HG02763 (cell line): ENCODE measurements around the gene LMLN.
"Not testable (repeated sequence)": the region's sequence is repeated elsewhere in the genome, so short reads cannot be mapped to it uniquely, and the experiment has no call there.

Experiments
- ATAC-seq: cut with Tn5 transposase; IDR thresholded peaks from one replicate; pipeline ENCODE4 v1.9.1; 2021; ENCODE audit warnings: mild to moderate bottlenecking, moderate library complexity; ENCODE audit not compliant: unreplicated experiment

The LMLN gene

DNA sequence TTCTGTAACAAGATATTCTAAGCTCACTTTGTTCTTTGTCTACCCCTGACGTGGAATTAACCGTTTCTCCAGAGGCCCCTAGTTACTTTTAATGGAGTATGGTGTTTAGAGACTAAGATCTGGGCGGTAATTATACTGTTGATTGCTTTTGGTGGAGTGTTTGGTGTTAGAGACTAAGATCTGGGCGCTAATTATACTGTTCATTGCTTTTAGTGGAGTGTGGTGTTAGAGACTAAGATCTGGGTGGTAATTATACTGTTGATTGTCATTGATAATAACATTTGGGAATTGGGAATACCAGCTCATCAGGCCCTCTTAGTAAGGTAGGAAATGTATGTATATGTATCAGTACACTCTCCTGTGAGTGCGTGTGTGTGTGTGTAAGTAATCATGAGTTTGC, 66.6 kb downstream of the LMLN start:
- no peak for ATAC-seq

GRCh38 chr3:198027045-198027798, 67.2 kb downstream of the LMLN start:
- no peak for ATAC-seq

- ATAC-seq: no peak
These were observed 67.9 kb downstream of the LMLN start for GRCh38 chr3:198027799-198028390.

DNA sequence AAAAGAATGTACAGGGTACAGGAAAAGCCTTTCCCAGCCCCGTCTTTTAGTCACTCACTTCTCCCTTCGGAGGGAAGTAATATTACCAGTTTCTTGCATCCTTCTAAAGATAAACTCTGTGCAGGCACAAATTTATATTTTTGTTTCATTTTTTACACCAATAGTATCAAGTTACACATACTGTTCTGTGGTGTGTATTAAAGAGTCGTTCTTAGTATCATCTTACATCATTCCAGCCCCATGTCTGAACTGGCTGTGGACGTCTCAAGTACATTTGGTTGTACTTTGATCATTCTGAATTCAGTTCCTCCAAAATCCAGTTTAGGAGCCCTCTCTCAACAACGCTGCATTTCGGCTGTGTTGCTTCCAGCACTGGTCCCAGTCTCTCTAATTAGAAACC, 68.7 kb downstream of the LMLN start:
- no peak for ATAC-seq

DNA sequence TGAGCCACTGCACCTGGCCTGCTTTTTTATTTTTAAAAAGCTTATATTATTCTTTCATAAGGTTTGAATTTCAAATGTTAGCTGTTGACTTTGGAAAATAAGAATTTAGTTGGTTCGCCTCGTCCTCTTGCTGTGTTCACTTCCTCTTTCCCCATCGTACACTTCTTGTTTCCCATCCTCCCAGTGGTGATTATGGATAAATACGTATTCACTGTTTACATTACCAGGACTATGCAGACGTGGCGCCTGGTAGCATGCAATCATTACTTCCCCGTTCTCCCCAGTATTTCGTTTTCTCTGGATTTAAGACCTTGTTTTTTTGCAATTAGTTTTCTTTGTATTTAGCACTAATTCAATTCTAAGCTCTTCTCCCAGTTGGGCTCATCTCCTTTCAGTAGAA, 70.1 kb downstream of the LMLN start:
- no peak for ATAC-seq

DNA sequence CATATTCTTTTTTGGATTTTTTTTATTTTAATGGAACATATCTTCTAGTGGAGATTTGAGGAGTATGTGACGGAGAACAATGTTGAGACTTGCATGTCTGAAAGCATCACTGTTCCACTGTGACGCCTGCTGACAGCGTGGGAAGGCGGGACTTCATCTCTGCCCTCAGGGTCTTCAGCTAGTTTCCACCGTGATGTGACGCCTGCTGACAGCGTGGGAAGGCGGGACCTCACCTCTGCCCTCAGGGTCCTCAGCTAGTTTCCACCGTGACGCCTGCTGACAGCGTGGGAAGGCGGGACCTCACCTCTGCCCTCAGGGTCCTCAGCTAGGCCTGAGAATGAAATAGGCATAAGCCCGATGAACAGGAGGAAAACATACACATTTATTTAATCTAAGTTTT, 70.7 kb downstream of the LMLN start:
- ATAC-seq: no peak

DNA sequence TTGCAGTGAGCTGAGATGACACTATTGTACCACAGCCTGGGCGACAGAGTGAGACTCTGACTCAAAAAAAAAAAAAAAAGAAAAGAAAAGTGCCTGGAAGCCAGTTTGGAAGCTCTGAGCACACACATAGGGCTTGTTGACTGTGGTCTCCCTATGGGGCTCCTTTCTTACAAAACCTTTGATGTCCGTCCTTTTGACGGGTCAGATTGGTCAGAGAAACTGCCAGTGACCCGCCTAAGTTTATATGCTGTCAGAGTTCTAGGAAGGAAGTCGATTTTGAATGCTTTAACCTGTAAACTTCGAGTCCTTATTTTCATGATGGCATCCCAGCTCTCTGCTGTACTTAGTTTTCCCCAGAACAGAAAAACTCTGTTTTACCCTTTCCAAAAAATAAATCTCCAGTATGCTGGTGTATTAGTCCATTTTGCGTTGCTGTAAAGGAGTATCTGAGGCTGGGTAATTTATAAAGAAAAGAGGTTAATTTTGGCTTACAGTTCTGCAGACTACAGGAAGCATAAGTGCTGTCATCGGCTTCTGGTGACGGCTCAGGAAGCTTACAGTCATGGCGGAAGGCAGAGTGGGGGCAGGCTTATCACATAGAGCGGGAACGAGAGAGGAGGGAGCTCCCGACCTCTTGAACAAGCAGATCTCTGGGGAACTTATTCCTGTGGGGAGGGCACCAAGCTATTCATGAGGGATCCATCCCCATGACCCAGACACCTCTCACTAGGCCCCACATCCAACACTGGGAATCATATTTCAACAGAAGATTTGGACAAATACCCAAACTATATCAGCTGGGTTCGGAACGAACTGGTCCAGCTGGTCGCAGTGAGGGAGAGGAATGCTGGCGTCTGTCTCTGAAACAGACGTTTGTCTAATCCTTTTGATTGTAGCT, 72.3 kb downstream of the LMLN start:
- no peak for ATAC-seq

DNA sequence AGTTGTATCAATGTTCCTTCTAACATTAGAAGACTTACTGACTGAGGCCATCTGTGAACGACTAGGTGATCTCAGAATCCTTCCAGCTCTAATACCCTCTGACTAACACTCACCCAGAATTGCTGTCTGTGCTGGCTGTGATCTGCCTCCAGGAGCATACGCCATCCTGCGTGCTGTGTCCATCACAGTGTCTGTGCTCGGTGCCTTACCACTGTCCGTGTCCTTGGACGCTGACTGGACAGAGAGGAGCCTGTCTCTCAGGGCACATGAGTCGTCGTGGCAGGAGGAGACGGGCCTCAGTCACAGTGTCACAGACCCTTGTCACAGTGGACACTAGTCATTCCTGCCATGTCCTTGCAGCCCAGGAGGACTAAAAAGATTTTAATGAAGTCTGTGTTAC, 83.1 kb downstream of the LMLN start:
- ATAC-seq: no peak

GRCh38 chr3:198046120-198046857, 86.3 kb downstream of the LMLN start:
- ATAC-seq: no peak

DNA sequence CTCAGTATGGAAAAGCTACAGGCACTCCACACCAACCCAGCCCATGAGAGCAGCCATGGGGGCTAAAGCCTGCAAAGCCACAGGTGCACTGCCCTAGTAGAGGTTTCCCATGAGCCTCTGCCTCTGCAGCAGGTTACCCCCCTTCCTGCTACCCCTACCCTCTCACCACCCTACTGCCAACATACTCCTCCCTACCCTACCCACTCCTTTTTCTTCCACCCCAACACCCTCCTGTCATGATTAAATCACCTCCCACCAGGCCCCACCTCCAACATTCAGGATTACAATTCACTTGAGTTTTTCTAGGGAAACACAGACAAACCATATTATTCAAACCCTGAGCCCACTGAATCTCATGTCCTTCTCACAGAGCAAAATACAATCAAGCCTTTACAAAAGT, 88.4 kb downstream of the LMLN start:
- ATAC-seq: no peak

DNA sequence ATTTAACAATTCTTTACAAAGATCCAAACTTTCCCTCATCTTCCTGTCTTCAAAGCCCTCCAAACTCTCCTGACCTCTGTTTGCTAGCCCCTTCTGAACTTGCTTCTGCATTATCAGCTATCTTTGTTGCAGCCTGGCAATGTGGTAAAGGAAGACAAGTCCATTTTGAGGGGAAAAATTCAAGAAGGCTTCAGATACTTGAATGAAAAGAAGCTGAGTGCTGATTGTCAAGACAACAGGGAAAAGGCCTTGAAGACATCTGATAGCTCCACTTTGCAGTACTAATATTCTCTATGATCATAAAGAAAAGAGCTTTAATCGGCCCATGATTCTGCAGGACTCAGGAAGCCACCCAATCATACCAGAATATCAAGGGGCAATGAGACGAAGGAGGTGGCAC, 91.8 kb downstream of the LMLN start:
- no peak for ATAC-seq

- ATAC-seq: not testable (repeated sequence)
These were observed 93.4 kb downstream of the LMLN start for GRCh38 chr3:198053462-198053861.

DNA sequence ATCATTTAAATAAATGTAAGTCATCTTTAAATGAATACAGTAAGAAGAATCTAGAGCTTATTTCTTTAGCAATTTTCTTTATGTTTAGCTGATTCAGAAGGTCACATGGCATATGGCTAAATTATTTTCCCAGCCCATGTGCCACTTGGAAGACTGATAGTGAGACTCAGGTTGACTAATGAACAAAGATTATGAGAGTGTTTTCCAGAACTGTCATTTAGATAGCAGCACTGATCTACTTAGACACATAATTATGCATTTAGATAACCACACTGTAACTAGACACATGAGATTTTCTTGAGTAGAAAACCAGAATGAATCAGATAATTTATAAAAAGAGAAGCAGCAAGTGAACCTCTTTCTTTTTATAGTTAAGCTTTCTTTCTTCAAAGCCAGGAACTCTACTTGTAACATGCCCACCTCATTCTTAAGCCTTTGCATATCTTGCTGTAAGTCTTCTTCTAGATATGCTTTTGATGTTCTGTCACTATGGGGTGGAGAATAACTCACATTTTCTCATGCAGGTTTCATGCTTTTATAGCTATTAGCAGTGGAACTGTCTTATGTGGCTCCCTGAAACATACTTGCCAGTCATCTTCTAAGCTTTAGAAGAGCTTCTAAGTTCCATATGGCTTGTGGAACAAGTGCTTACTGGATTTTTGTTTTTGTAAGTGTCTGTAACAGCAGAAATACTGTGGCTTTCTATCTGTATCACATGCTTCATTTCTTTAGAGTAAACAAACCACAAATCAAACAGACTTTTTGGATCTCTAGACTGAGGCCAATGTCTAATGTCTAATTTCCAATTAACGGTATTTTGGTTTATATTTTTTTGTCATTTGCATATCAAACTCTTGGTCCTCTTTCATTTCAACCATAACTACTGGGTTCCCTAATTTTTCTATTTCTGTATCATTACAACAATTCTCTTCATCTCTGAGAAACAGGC, 101.4 kb downstream of the LMLN start:
- no peak for ATAC-seq

- ATAC-seq: no peak
These were observed 102.0 kb downstream of the LMLN start for GRCh38 chr3:198062068-198062465.

GRCh38 chr3:198064420-198064819, 104.4 kb downstream of the LMLN start:
- no peak for ATAC-seq

- ATAC-seq: no peak
These were observed 105.9 kb downstream of the LMLN start for GRCh38 chr3:198065897-198066296.

DNA sequence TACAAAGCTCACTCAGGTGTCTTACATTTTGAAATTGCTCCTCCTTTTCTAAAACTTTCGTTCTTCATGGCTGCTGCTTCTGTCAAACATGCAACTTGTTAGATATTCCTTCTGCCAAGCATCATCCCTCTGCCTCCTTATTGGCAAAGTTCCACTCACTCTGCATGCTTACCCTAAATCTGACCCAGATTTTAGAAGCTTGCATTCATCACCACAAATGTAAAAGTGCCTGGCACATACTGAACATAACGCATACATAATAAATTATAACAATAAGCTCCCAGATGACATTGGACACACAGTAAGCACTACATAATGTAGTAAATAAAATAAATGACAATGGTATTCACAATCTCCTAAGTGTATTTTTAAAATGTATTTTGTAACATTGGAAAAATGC, 107.4 kb downstream of the LMLN start:
- no peak for ATAC-seq

DNA sequence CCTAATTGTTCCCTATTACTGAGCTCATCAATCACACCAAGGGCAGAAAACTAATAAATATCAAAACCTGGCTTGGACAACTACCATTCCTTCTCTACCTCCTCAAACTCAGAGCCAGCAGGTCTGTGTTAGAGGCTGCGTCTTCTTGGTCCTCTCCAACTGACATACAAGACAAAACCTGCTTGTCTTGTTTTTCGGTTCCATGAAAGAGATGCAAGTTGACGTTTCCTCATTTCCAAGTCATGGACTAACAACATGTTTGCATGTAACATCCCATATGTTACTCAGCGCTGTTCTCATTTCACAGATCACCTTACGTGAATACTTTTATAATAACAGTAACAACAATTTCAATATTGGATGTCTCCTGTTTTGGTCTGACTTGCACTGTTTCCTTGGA, 110.9 kb downstream of the LMLN start:
- no peak for ATAC-seq

DNA sequence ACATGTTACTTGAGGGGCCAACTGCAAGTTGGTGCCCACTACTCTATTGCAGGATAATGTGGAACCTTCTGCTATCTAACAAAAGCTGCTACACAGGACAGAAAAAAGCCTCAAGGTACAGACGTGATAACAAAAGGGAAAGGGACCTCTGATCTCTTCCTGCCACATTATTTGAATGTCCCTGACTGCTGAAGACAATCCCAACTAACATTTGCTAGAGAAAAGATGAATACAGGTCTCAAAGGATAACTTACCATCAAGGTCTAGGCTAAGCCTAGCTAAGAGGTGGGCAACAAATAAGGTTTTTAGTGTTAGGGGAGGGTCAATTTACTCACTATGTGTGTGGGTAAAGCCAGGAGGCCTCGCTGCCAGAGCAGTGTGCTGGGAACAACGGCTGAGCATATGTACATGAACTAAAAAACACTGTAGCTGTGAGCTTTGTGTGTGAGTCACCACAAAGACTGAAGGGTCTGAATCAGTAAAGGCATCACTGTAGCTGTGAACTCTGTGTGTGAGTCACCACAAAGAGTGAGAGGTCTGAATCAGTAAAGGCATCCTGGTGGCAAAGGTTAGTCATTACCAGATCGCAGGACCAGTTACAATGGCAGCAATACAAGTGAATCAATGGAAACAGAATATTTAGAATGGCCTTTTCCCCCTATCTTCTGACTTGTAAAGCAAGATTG, 111.7 kb downstream of the LMLN start:
- peak; percentile 92 for ATAC-seq
